Stomach (tissue), 9 donors: ENCODE data around the gene GSTCD. TPM values are rescaled to one million over a fixed set of nuclear protein-coding genes. Genes with fewer than 3 reads are reported as not detected.
"Not testable (repeated sequence)": the region's sequence is repeated elsewhere in the genome, so short reads cannot be mapped to it uniquely, and the experiment has no call there.

Source experiments
- DNase-seq, 2 donors: peaks; one replicate each; pipeline versions ENCODE4 v3.0.0 to v3.0.0-alpha.2; 2013 to 2019
- H3K27ac ChIP-seq, 5 donors: fragments of 200-600 bp in 4 of 5; sonication (generic) in 4 of 5; one replicate each; pipeline ENCODE4 v1.5.1; 2013 to 2019; ENCODE audit warnings: mild to moderate bottlenecking in 1 of 5, moderate library complexity in 1 of 5
- H3K27me3 ChIP-seq, 3 donors: fragments of 200-600 bp; sonication (generic); one replicate each; pipeline ENCODE4 v1.5.1; 2017 to 2019; ENCODE audit warnings: mixed run types in 1 of 3
- H3K36me3 ChIP-seq, 4 donors: fragments of 200-600 bp; sonication (generic); 1 replicate in 3 of 4; 2 replicates in 1 of 4; pipeline ENCODE4 v1.5.1; 2016 to 2019
- H3K4me1 ChIP-seq, 4 donors: fragments of 200-600 bp; sonication (generic); one replicate each; pipeline ENCODE4 v1.5.1; 2016 to 2019
- H3K4me3 ChIP-seq, 4 donors: fragments of 200-600 bp; sonication (generic) in 3 of 4; one replicate each; pipeline ENCODE4 v1.5.1; 2016 to 2019; ENCODE audit warnings: mild to moderate bottlenecking in 1 of 4
- H3K9me3 ChIP-seq, 4 donors: fragments of 200-600 bp; sonication (generic); one replicate each; pipeline ENCODE4 v1.5.1; 2016 to 2019
- CTCF ChIP-seq, 7 experiments: fragments of 450-650 bp in 4 of 7; fragments of 200-600 bp in 3 of 7; sonication (generic) in 3 of 7; IDR thresholded peaks; one replicate each; pipeline ENCODE4 v1.5.1; 2016 to 2019; ENCODE audit warnings: antibody characterized with exemption in 7 of 7, control low read depth in 2 of 7, mild to moderate bottlenecking in 1 of 7
- EP300 ChIP-seq: sonication (generic); formaldehyde crosslinking; IDR thresholded peaks from one replicate; pipeline ENCODE4 v1.6.1; 2017; ENCODE audit warnings: antibody characterized with exemption
- POLR2A ChIP-seq, 4 donors: fragments of 450-650 bp; IDR thresholded peaks; one replicate each; pipeline ENCODE4 v1.6.1; 2016; ENCODE audit warnings: antibody characterized with exemption in 4 of 4, control low read depth in 2 of 4, mild to moderate bottlenecking in 1 of 4, moderate library complexity in 1 of 4
- POLR2AphosphoS5 ChIP-seq, 3 donors: sonication (generic); formaldehyde crosslinking; IDR thresholded peaks; one replicate each; pipeline ENCODE4 v1.6.1; 2016; ENCODE audit warnings: antibody characterized with exemption in 3 of 3
- WGBS, 5 donors: extraction: QIAGEN DNeasy Blood & Tissue Kit in 3 of 5; methylation state at CpG; one replicate each; pipeline versions ENCODE4 v1.1.5 to v1.1.7; 2013 to 2018; 5-methylcytosine and 5-hydroxymethylcytosine counted together
- intact Hi-C: fragments of 100-400 bp; cut with DNase I; formaldehyde crosslinking; loops from one replicate; pipeline ENCODE4 v1.15.1; 2023; ENCODE audit warnings: low total_unique reads
- polyA plus RNA-seq, 3 donors: library from polyadenylated mRNA; stranded (reverse); fragments of 200-250 nt; gene quantifications; one replicate each; pipeline ENCODE4 v1.2.3, GENCODE V29; 2013
- total RNA-seq, 5 donors: library from RNA; depleted of rRNA; stranded (reverse); fragments of >200 nt; gene quantifications; one replicate each; pipeline versions ENCODE4 v1.1.0 to v1.2.3, GENCODE V29; 2014 to 2016
- donor health status: healthy with polysubstance abuse.
- donor health status: Bipolar disorder and iron deficiency.
- donor health status: healthy.

GSTCD gene
- total and polyA plus RNA-seq, 8 donors = 1.6 to 129 (median 8.1) TPM

GRCh38 chr4:105758958-105759357 lies 50.4 kb downstream of the GSTCD start:
- Histone ChIP-seq H3K9me3 (no peaks in the 10 kb centered on the region), H3K36me3 (no peaks in the 10 kb centered on the region), H3K27ac (no peak overlapping the region), H3K4me3 (no peak overlapping the region), H3K4me1 (peaks cover 0 to 9% (median 2%) of the 10 kb centered on the region in 4 donors), H3K27me3 (no peaks in the 10 kb centered on the region)
- no peak for DNase-seq
- intact Hi-C loops = no loop called here
- TF ChIP-seq POLR2AphosphoS5 (IDR thresholded peaks at IDR 0.05) (no peak), EP300 (no peak), POLR2A (IDR thresholded peaks at IDR 0.05) (no peak), CTCF (IDR thresholded peaks at IDR 0.05) (no peak)
- 85 to 99% (median 91%) methylated on average over 1 of the region's 1 CpG for WGBS, 5 donors

- TF ChIP-seq CTCF (IDR thresholded peaks at IDR 0.05) = no peak
- TF ChIP-seq EP300 = no peak
- TF ChIP-seq POLR2AphosphoS5 (IDR thresholded peaks at IDR 0.05) = no peak
- no peak for TF ChIP-seq POLR2A (IDR thresholded peaks at IDR 0.05)
- no peaks in the 10 kb centered on the region for H3K4me1 ChIP-seq
- no peak overlapping the region for H3K27ac ChIP-seq
- 90 to 95% (median 94%) methylated on average over 6 of the region's 6 CpGs for WGBS, 5 donors
- no peaks in the 10 kb centered on the region for H3K27me3 ChIP-seq
- no peak for DNase-seq
- no peak overlapping the region for H3K4me3 ChIP-seq
- peaks cover 0 to 5% (median 3%) of the 10 kb centered on the region in 4 donors for H3K9me3 ChIP-seq
- no peaks in the 10 kb centered on the region for H3K36me3 ChIP-seq
- intact Hi-C loops = no loop called here
Measured at GRCh38 chr4:105765690-105766407, 57.3 kb downstream of the GSTCD start.

GRCh38 chr4:105767579-105767978 lies 59.0 kb downstream of the GSTCD start:
- H3K27me3 ChIP-seq = no peaks in the 10 kb centered on the region
- peak in 1 of 2 donors; percentile 58 for DNase-seq
- H3K36me3 ChIP-seq = no peaks in the 10 kb centered on the region
- no peaks in the 10 kb centered on the region for H3K4me1 ChIP-seq
- peaks cover 0 to 15% (median 6%) of the 10 kb centered on the region in 4 donors for H3K9me3 ChIP-seq
- intact Hi-C loops = no loop called here
- 35 to 62% (median 57%) methylated on average over 2 of the region's 2 CpGs for WGBS, 5 donors
- H3K27ac ChIP-seq = no peak overlapping the region
- H3K4me3 ChIP-seq = no peak overlapping the region
- no peak for TF ChIP-seq POLR2AphosphoS5 (IDR thresholded peaks at IDR 0.05)
- TF ChIP-seq CTCF (IDR thresholded peaks at IDR 0.05) = no peak
- TF ChIP-seq POLR2A (IDR thresholded peaks at IDR 0.05) = no peak
- TF ChIP-seq EP300 = no peak

- H3K9me3 ChIP-seq = peaks cover 0 to 15% (median 6%) of the 10 kb centered on the region in 4 donors
- H3K4me3 ChIP-seq, intact Hi-C loops, H3K27me3 ChIP-seq, DNase-seq, H3K4me1 ChIP-seq, H3K36me3 ChIP-seq, H3K27ac ChIP-seq: not testable (repeated sequence)
Measured at GRCh38 chr4:105770524-105770923, 61.9 kb downstream of the GSTCD start.

- H3K4me1 ChIP-seq, H3K27ac ChIP-seq, H3K4me3 ChIP-seq, intact Hi-C loops, H3K27me3 ChIP-seq, H3K36me3 ChIP-seq, DNase-seq: not testable (repeated sequence)
- H3K9me3 ChIP-seq = peaks cover 0 to 15% (median 6%) of the 10 kb centered on the region in 4 donors
Measured at GRCh38 chr4:105772065-105772464, 63.5 kb downstream of the GSTCD start.

- WGBS, 5 donors = 90 to 97% (median 96%) methylated on average over 9 of the region's 9 CpGs
- H3K9me3 ChIP-seq, H3K27me3 ChIP-seq, intact Hi-C loops, H3K4me1 ChIP-seq, H3K27ac ChIP-seq, H3K4me3 ChIP-seq, H3K36me3 ChIP-seq, DNase-seq: not testable (repeated sequence)
Measured at GRCh38 chr4:105775760-105776415, 67.3 kb downstream of the GSTCD start.
